Activated CD4-positive, alpha-beta T cell treated with anti-CD3 and anti-CD28 coated beads for 1 hour (primary cell): ENCODE data around the gene SLC10A7.

Source experiments
- DNase-seq: peaks from one replicate; pipeline ENCODE4 v3.0.0-alpha.2; 2020

SLC10A7 gene

GRCh38 chr4:146247356-146247755 is 274.4 kb downstream of the SLC10A7 start:
- DNase-seq: no peak

- no peak for DNase-seq
Observed at GRCh38 chr4:146246381-146246780, 275.4 kb downstream of the SLC10A7 start.

- no peak for DNase-seq
Observed at GRCh38 chr4:146245850-146246249, 275.9 kb downstream of the SLC10A7 start.

GRCh38 chr4:146245246-146245645 is 276.5 kb downstream of the SLC10A7 start:
- DNase-seq: no peak

- no peak for DNase-seq
Observed at GRCh38 chr4:146244496-146244895, 277.2 kb downstream of the SLC10A7 start.

DNA sequence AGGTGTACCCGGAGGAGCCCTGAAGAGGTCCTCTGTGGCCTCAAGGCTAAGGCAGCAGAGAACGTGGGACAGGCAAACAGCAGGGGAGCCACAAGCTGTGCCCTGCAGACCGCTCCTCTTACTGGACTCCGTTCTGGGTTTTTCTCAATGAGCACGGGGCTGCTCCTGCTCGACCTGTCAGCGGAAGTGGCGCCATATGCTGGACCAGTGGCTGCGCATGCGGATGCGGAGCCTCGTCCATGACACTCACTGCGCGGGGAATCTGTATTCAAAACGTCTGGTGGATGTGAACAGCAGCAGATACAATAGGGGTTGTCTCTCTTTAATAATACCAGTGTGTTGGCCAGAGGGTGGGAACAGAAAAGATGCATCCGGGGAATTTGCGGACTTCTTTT is 277.9 kb downstream of the SLC10A7 start:
- DNase-seq: no peak

DNA sequence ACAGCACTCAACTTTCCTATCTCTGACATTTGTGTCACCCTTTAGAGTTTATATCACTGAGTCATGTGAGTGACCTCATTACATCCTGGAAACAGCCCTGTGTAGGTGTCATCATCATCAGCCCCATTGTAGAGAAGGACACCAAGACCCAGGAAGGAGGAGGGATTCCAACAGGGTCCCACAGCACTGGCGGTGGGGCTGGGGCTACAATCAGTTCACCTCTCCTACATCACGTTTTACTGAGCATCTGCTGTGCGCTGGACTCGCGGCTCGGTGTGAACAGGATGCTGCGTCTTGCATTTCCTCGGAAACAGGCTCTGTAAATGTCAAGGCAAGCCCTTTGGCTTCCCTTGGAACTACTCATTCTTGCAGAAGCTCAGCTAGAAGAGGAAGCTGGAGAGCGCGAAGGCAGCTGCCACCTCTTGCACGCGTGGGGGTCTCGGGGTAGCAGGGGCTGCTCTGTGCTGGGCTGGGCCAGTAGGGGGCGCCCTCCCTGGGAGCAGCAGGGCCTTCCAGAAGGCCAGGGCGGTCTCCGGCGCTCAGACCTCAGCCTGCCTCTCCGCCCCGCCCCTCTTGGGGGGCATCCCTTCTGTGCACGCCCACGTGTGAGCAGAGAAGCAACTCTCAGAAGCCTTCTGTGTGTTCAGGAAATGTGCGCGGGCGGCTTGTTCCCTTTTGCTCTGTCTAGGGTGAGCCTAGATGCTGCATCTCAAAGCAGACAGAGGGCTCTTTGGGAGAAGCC is 278.4 kb downstream of the SLC10A7 start:
- peak; percentile 16 for DNase-seq

DNA sequence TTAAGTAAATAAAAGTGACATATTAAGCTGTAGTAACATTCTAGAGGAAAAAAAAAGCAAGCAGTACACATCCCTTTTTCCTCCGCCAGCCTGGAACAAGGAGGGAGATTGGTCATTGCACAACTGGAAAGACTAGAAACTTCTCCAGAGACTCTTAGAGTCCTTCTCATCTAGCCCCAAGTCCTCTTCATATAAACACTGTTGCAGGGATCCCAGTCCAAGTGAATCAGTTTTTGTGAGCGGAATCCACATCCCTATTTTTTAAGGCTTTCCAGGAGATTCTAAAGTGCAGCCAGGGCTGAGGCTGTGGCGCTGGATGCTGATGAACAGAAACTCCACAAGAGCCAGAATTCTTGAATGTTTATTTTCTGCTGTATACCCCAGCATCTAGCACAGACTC is 283.6 kb downstream of the SLC10A7 start:
- DNase-seq: no peak

DNA sequence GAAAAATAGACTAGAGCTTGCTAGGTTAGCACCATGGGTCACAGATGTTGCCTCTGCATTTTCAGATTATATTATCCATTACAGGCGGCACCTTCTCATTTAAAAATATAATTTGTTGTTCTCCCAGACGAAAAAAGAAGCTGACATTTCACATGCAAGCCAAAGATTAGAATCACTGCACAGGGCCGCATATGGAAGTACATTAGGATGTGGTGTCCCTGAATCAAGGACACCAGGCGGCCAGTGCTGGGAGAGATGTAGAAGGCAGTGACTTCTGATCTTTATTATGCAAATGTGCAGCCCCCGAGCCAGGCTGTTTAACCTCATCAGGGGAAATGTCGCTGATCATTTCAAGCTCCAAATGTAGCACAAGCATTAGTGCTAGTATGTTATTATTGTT is 284.6 kb downstream of the SLC10A7 start:
- no peak for DNase-seq

- no peak for DNase-seq
Observed at GRCh38 chr4:146236216-146236615, 285.5 kb downstream of the SLC10A7 start.

GRCh38 chr4:146235654-146236177 is 286.0 kb downstream of the SLC10A7 start:
- DNase-seq: no peak

- no peak for DNase-seq
Observed at GRCh38 chr4:146232131-146232722, 289.5 kb downstream of the SLC10A7 start.

GRCh38 chr4:146229406-146229805 is 292.3 kb downstream of the SLC10A7 start:
- no peak for DNase-seq

GRCh38 chr4:146224326-146224966 is 297.3 kb downstream of the SLC10A7 start:
- no peak for DNase-seq

DNA sequence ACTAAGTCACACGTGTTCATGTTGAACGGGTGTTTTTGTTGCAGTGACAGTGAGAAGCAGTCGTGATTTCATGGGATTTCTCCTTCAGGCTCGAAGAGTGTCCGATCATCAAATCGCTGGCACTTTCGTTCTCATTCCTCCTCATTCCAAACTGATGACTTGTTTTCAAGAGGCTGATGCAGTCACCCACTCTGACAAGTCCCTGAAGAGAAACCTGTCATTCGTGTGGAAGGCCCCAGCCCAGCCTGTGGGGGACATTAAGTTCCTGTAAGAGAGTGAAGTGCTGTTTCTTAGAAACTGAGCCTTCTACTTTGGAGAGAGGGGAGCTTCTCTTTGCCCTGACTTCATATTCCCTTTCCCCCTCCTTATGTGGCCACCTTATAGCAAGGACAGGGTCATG is 299.4 kb downstream of the SLC10A7 start:
- no peak for DNase-seq

DNA sequence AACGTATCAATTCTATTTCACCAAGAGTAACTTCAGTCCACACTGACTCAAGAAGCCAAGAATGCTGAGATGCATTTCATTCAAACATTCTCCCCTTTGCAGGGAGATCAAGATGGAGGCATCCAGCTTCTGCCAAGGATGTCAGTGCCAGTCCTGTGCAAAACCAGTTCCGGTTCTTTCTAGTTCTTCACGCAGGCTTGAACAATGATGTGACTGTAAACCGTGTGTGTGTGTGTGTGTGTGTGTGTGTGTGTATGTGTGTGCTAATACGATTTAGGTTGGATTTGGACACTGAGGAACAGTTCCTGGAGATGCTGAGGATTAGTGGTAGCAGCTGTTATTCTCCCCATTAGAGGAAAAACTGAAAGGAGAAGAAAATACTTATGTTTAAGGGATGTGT is 307.5 kb downstream of the SLC10A7 start, which contains the start of gene REELD1:
Gene REELD1 (plus strand): TSS at position 301 of the 400 bp plus-strand sequence. CDS start 2,415 bp downstream, outside the sequence.
- DNase-seq: no peak

DNA sequence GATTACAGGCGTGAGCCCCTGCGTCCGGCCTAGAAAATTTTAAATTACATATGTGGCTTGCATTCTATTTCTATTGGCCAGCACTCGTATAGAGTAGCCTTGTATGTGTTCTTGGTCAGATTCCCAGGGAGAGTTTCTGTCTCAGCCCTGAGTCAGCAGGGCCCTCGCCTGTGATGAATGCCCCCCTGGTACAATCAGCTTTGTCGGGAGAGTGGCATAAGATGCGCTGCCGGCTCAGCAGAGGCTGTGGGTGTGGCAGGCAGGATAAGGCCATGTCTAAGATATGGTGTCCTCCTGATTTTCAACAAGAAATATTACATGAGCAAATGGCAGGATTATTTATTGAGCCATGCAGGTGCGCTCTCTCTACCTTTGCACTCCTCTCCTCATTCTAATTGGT is 309.0 kb downstream of the SLC10A7 start:
- DNase-seq: no peak

- DNase-seq: no peak
Observed at GRCh38 chr4:146211440-146211839, 310.3 kb downstream of the SLC10A7 start.

DNA sequence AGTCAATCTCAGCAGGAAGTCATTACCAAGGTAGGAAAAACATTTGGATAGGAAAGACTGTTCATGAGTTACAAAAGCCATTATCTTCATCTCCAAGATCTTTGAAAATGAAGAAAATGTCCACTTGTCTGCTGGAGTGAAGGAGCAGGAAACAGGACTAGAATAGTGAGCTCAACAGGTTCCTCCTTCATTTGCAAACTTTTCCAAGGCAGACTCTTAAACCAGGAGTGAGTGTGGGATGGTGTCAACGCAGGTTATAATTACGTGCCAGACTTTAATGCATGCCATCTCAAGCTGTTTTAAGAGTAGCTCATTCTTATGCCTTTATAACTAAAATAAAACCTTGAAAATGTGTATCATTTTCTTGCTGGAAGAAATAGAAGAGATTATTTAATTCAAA is 310.9 kb downstream of the SLC10A7 start:
- DNase-seq: no peak

- DNase-seq: no peak
Observed at GRCh38 chr4:146207410-146207809, 314.3 kb downstream of the SLC10A7 start.
